GM21381 (cell line): Measurements from ENCODE around the gene L3HYPDH.
"Not testable (repeated sequence)": the region's sequence is repeated elsewhere in the genome, so short reads cannot be mapped to it uniquely, and the experiment has no call there.

Experiments
- ATAC-seq: cut with Tn5 transposase; IDR thresholded peaks from one replicate; pipeline ENCODE4 v1.9.1; 2021; ENCODE audit warnings: mild to moderate bottlenecking, moderate library complexity; ENCODE audit not compliant: unreplicated experiment

The L3HYPDH gene

GRCh38 chr14:59480166-59480565, 4.0 kb downstream of the L3HYPDH start:
- ATAC-seq = no peak

- no peak for ATAC-seq
These were observed 5.7 kb downstream of the L3HYPDH start for GRCh38 chr14:59478540-59478939.

GRCh38 chr14:59475709-59476108, 8.5 kb downstream of the L3HYPDH start:
- no peak for ATAC-seq

GRCh38 chr14:59474172-59474571, 10.0 kb downstream of the L3HYPDH start:
- no peak for ATAC-seq

GRCh38 chr14:59465316-59466135, 18.7 kb downstream of the L3HYPDH start, which contains the start of gene GPR135:
TSS of gene GPR135 (minus strand) at chr14:59465380. CDS start at chr14:59465226, 154 bp downstream.
- ATAC-seq = peak; percentile 27

- ATAC-seq = peak; percentile 59
These were observed 19.5 kb downstream of the L3HYPDH start for GRCh38 chr14:59464486-59465315.

- ATAC-seq = peak; percentile 33
These were observed 20.3 kb downstream of the L3HYPDH start for GRCh38 chr14:59463787-59464485.

- no peak for ATAC-seq
These were observed 22.3 kb downstream of the L3HYPDH start for GRCh38 chr14:59461891-59462290.

- no peak for ATAC-seq
These were observed 23.8 kb downstream of the L3HYPDH start for GRCh38 chr14:59460378-59460777.

GRCh38 chr14:59458486-59458885, 25.7 kb downstream of the L3HYPDH start:
- no peak for ATAC-seq

- ATAC-seq = no peak
These were observed 28.8 kb downstream of the L3HYPDH start for GRCh38 chr14:59455411-59455810.

GRCh38 chr14:59454139-59454538, 30.1 kb downstream of the L3HYPDH start:
- no peak for ATAC-seq

GRCh38 chr14:59451849-59452248, 32.4 kb downstream of the L3HYPDH start:
- ATAC-seq = no peak

- no peak for ATAC-seq
These were observed 33.5 kb downstream of the L3HYPDH start for GRCh38 chr14:59450716-59451115.

GRCh38 chr14:59448673-59449072, 35.5 kb downstream of the L3HYPDH start:
- ATAC-seq = not testable (repeated sequence)

GRCh38 chr14:59439256-59439965, 44.8 kb downstream of the L3HYPDH start:
- no peak for ATAC-seq

GRCh38 chr14:59438195-59438647, 46.0 kb downstream of the L3HYPDH start:
- ATAC-seq = no peak

- ATAC-seq = no peak
These were observed 48.2 kb downstream of the L3HYPDH start for GRCh38 chr14:59435987-59436386.

- ATAC-seq = no peak
These were observed 49.1 kb downstream of the L3HYPDH start for GRCh38 chr14:59435101-59435500.

- ATAC-seq = no peak
These were observed 54.4 kb downstream of the L3HYPDH start for GRCh38 chr14:59429790-59430189.
